Measurements from ENCODE around the gene NOX3. TPM values are rescaled to one million over a fixed set of nuclear protein-coding genes. Genes with fewer than 3 reads are reported as not detected.

NOX3 gene
- total and polyA plus RNA-seq, 2 of the 8 experiments (the other 6 are each of a cell fraction or from before 2014, with no cell fraction given) = not detected

DNA sequence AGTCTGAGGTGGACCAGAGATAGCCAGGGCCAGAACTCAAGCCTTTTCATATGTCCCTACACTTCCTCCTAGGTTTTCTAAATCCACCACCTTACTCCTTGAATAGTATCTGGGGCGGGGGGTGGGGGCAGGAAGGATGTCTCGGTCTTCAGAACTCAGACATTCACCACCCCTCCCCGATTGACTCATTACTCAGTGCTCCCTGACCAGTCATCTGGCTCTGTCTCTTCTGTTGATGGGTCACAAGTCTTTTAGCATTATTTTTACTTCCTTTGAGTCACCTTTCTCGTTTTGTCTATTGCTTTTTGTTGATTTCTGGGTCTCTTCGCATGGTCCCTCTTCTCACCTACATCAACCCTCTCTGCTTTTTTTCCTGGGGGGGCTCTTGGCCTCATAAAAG lies 23.3 kb downstream of the NOX3 start:
- H4K91ac ChIP-seq (replicated peaks; ENCODE audit: insufficient read length, low read length) = no peak overlapping the region
- H3K56ac ChIP-seq (replicated peaks; ENCODE audit: insufficient read length, low read depth, low read length) = no peak overlapping the region
- no peak overlapping the region for H3K4ac ChIP-seq (replicated peaks; ENCODE audit: insufficient read length, low read depth, low read length)
- TF ChIP-seq ZNF274 (IDR thresholded peaks at IDR 0.05; ENCODE audit: borderline replicate concordance, extremely low read depth, low read length) (no peak), ASH2L (IDR thresholded peaks at IDR 0.05; ENCODE audit: low read length) (no peak)

More for the DNA sequence above, 23.3 kb downstream of the NOX3 start:
- Histone ChIP-seq H4K8ac (ENCODE audit: extremely low read depth, insufficient read depth, low read length) (no peak overlapping the region), H2BK15ac (ENCODE audit: low read length) (no peak overlapping the region), H3K23me2 (ENCODE audit: low read depth, low read length) (no peaks in the 10 kb centered on the region; the same call in 1 of the 2 replicates), H3K18ac (ENCODE audit: extremely low read depth, low read length) (no peak overlapping the region), H4K5ac (ENCODE audit: insufficient read length, low read depth, low read length) (no peak overlapping the region), H3K23ac (ENCODE audit: insufficient read length) (no peak overlapping the region), H2BK5ac (ENCODE audit: low read depth, low read length) (no peak overlapping the region), H3K14ac (ENCODE audit: insufficient read length) (no peak overlapping the region), H3K27ac (ENCODE audit: low read depth, low read length) (no peak overlapping the region), H3K27me3 (replicated peaks in 1 of 4; ENCODE audit: control insufficient read depth in 3 of 4, extremely low read depth in 1 of 4, insufficient read depth in 3 of 4, low read length in 3 of 4) (no peaks in the 10 kb centered on the region), H3K36me3 (ENCODE audit: control insufficient read depth in 2 of 4, insufficient read depth in 4 of 4, low read length in 3 of 4) (no peaks in the 10 kb centered on the region), H3K79me1 (ENCODE audit: low read depth, low read length) (no peaks in the 10 kb centered on the region), H2BK20ac (ENCODE audit: low read length) (no peak overlapping the region), H2BK120ac (replicated peaks; ENCODE audit: low read depth, low read length) (no peak overlapping the region), H3K4me3 (ENCODE audit: extremely low read depth in 1 of 4, insufficient read depth in 2 of 4, low read depth in 3 of 4, low read length in 4 of 4) (no peak overlapping the region), H3K9ac (replicated peaks in 1 of 4; ENCODE audit: extremely low read depth in 1 of 4, low read depth in 3 of 4, low read length in 3 of 4) (no peak overlapping the region), H4K20me1 (replicated peaks in 1 of 2; ENCODE audit: control insufficient read depth in 1 of 2, insufficient read depth in 2 of 2, low read length in 2 of 2) (no peaks in the 10 kb centered on the region), H2AFZ (ENCODE audit: low read length) (no peak overlapping the region), H3K4me2 (ENCODE audit: insufficient read depth in 1 of 2, low read depth in 2 of 2, low read length in 2 of 2) (no peak overlapping the region), H2AK5ac (ENCODE audit: low read depth, low read length) (no peak overlapping the region), H3K9me3 (ENCODE audit: insufficient read depth in 2 of 2, low read depth in 1 of 2, low read length in 1 of 2) (no peaks in the 10 kb centered on the region), H2BK12ac (ENCODE audit: low read depth, low read length) (no peak overlapping the region), H3K79me2 (ENCODE audit: control insufficient read depth in 1 of 2, insufficient read depth in 2 of 2, low read length in 2 of 2) (no peaks in the 10 kb centered on the region), H3K4me1 (replicated peaks in 1 of 4; ENCODE audit: control insufficient read depth in 3 of 4, insufficient read depth in 4 of 4, low read length in 3 of 4) (no peaks in the 10 kb centered on the region)
- FAIRE-seq (no peak), DNase-seq (ENCODE audit: low read depth in 1 of 2, low spot score in 2 of 2) (no peak)
- ChIA-PET POLR2A (ENCODE audit: partially characterized antibody) (no interaction called here), CTCF (ENCODE audit: partially characterized antibody) (interaction anchor here (1.2 kb wide), 1 partner anchor 9 kb away, joined by 4 read pairs; no protein-coding TSS in a partner anchor)
- 88% methylated on average over 5 of the region's 5 CpGs; no CpG with 5 or more reads in 1 of the 2 experiments for WGBS, 2 experiments (ENCODE audit: extremely low coverage in 1 of 2, insufficient coverage in 1 of 2, insufficient read length in 1 of 2, insufficient replicate concordance in 2 of 2, low coverage in 1 of 2, low lambda C conversion rate in 2 of 2, missing lambda C conversion rate in 1 of 2)
